ENCODE data around the gene COPS3. TPM values are rescaled to one million over a fixed set of nuclear protein-coding genes. Genes with fewer than 3 reads are reported as not detected.

COPS3 gene
- total RNA-seq, 1 experiment from 2014 or later = 73.6 TPM

GRCh38 chr17:17224137-17224536 lies 56.9 kb downstream of the COPS3 start:
- Histone ChIP-seq H3K36me3 (ENCODE audit: control insufficient read depth, insufficient read depth, low read length) (peaks cover 12% of the 10 kb centered on the region), H3K27me3 (ENCODE audit: control insufficient read depth, insufficient read depth, low read length) (no peaks in the 10 kb centered on the region), H3K27ac (ENCODE audit: low read length) (no peak overlapping the region), H3K9me3 (ENCODE audit: control insufficient read depth, insufficient read depth, low read depth, low read length) (no peaks in the 10 kb centered on the region), H3K4me1 (ENCODE audit: control insufficient read depth, insufficient read depth, low read length) (no peaks in the 10 kb centered on the region), H3K4me3 (ENCODE audit: low read depth in 2 of 2, low read length in 2 of 2) (no peak overlapping the region)
- BruUV-seq (replicated peaks) = TSS peak; percentile 52
- DNase-seq (ENCODE audit: low read depth, low spot score) = no peak
- CTCF ChIA-PET = no interaction called here
- intact Hi-C loops (cut with micrococcal nuclease; ENCODE audit: unreplicated experiment) = no loop called here
- TF ChIP-seq TCF7L2 (IDR thresholded peaks at IDR 0.05; ENCODE audit: low read depth, low read length) (no peak), REST (IDR thresholded peaks at IDR 0.05; ENCODE audit: insufficient read depth in 1 of 2, low read depth in 2 of 2, low read length in 1 of 2) (no peak), POLR2AphosphoS5 (IDR thresholded peaks at IDR 0.05; ENCODE audit: low read depth, low read length) (no peak), SIN3A (IDR thresholded peaks at IDR 0.05; ENCODE audit: borderline replicate concordance, insufficient read depth, low read depth, low read length) (no peak)
- TF ChIP-seq, protein P1, sequence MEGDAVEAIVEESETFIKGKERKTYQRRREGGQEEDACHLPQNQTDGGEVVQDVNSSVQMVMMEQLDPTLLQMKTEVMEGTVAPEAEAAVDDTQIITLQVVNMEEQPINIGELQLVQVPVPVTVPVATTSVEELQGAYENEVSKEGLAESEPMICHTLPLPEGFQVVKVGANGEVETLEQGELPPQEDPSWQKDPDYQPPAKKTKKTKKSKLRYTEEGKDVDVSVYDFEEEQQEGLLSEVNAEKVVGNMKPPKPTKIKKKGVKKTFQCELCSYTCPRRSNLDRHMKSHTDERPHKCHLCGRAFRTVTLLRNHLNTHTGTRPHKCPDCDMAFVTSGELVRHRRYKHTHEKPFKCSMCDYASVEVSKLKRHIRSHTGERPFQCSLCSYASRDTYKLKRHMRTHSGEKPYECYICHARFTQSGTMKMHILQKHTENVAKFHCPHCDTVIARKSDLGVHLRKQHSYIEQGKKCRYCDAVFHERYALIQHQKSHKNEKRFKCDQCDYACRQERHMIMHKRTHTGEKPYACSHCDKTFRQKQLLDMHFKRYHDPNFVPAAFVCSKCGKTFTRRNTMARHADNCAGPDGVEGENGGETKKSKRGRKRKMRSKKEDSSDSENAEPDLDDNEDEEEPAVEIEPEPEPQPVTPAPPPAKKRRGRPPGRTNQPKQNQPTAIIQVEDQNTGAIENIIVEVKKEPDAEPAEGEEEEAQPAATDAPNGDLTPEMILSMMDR (IDR thresholded peaks at IDR 0.05) = no peak
- ATAC-seq = no peak
- POLR2A ChIA-PET = no interaction called here
- in situ Hi-C loops (cut with HindIII; ENCODE audit: low pct_unique_long_range_greater_than_20kb, low sequenced_read_pairs) = no loop called here

GRCh38 chr17:17223736-17224135 lies 57.3 kb downstream of the COPS3 start:
- ATAC-seq (no peak), DNase-seq (ENCODE audit: low read depth, low spot score) (no peak)
- Histone ChIP-seq H3K9me3 (ENCODE audit: control insufficient read depth, insufficient read depth, low read depth, low read length) (no peaks in the 10 kb centered on the region), H3K4me1 (ENCODE audit: control insufficient read depth, insufficient read depth, low read length) (no peaks in the 10 kb centered on the region), H3K27ac (ENCODE audit: low read length) (no peak overlapping the region), H3K36me3 (ENCODE audit: control insufficient read depth, insufficient read depth, low read length) (peaks cover 12% of the 10 kb centered on the region), H3K27me3 (ENCODE audit: control insufficient read depth, insufficient read depth, low read length) (no peaks in the 10 kb centered on the region), H3K4me3 (ENCODE audit: low read depth in 2 of 2, low read length in 2 of 2) (no peak overlapping the region)
- ChIA-PET POLR2A (no interaction called here), CTCF (no interaction called here)
- TF ChIP-seq POLR2AphosphoS5 (IDR thresholded peaks at IDR 0.05; ENCODE audit: low read depth, low read length) (no peak), SIN3A (IDR thresholded peaks at IDR 0.05; ENCODE audit: borderline replicate concordance, insufficient read depth, low read depth, low read length) (no peak), REST (IDR thresholded peaks at IDR 0.05; ENCODE audit: insufficient read depth in 1 of 2, low read depth in 2 of 2, low read length in 1 of 2) (no peak)
- TF ChIP-seq, protein P1 (IDR thresholded peaks at IDR 0.05) = no peak
- in situ Hi-C loops (cut with HindIII; ENCODE audit: low pct_unique_long_range_greater_than_20kb, low sequenced_read_pairs) = no loop called here
- BruUV-seq (replicated peaks) = no TSS peak
- intact Hi-C loops (cut with micrococcal nuclease; ENCODE audit: unreplicated experiment) = no loop called here

Measured in Panc1 (cell line).